HT1080 (cell line): ENCODE measurements around the gene B3GALNT2. TPM values are rescaled to one million over a fixed set of nuclear protein-coding genes. Genes with fewer than 3 reads are reported as not detected.

Experiments
- DNase-seq: peaks from one replicate; pipeline ENCODE4 v3.0.0-alpha.2; 2015; ENCODE audit warnings: low read depth
- total RNA-seq: library from RNA; depleted of rRNA; stranded (reverse); fragments of >200 nt; shearing (Covaris generic); gene quantifications from 2 replicates; pipeline ENCODE4 v1.2.3, GENCODE V29; 2014

Gene B3GALNT2
- total RNA-seq, 1 experiment from 2014 or later, result 29.3 TPM

DNA sequence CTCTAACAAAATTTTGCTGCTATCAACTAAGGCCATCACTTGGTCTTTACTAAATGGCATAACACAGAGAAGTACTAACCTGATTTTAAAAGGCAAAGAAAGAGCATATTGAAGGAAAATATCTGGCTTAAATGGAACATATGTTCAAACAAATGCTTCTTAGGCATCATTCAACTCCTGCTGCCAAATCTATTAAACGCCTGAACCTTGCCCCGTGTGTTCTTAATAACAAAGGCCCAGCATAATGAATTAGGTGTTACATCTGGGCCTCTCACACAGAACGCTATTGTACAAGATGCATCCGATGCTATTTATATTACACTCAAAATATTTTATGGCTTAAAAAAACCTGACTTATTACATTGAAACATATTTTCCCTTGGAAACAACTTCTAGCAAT is 48.4 kb downstream of the B3GALNT2 start:
- no peak for DNase-seq

DNA sequence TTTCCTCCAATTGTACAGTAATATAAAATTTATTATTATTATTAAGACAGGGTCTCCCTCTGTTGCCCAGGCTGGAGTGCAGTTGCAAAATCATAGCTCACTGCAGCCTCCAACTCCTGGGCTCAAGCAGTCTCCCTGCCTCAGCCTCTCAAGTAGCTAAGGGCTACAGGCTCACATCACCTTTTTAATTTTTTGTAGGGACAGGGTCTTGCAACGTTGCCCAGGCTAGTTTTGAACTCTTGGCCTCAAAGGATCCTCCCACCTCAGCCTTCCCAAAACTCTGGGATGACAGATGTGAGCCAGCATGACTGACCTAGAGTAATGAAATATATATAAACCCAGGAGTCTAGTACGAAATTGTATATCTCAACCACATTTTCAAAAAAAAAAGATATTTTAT is 49.2 kb downstream of the B3GALNT2 start:
- DNase-seq, result no peak

DNA sequence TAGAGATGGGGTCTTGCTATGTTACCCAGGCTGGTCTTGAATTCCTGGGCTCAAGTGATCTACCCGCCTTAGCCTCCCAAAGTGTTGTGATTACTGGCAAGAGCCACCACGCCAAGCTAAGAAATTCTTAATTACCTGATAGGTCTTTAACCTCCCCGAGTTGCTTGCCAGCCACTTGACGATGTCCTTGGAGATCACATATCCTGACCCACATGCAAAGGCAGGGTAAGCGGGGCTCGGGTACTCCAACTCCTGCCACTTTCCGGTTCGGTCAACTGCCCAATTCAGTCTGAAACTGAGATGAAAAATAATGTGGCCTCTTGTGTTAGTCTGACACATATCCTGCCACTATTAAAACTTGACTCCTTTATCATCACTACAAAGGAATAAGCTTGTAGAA is 50.2 kb downstream of the B3GALNT2 start:
- no peak for DNase-seq

- no peak for DNase-seq
These were observed 53.3 kb downstream of the B3GALNT2 start for GRCh38 chr1:235450886-235451483.

DNA sequence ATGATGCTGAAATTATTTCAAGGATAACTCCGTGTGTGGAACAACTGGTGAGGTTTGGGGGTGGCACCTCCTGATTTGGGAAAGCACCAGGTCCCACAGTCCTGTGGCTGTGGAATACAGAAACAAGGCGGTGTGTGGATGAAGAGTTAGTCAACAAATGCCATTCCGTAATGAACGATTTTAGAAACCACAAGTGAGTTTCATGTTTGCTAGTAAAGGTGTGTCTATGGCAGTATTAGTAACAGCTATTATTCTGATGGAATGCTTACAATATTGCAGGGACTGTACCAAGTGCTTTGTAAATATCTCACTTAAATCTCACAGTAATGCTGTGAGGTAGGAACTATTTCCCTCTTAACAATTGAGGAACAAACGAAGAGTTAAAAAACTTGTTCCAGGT is 53.8 kb downstream of the B3GALNT2 start:
- DNase-seq, result no peak

DNA sequence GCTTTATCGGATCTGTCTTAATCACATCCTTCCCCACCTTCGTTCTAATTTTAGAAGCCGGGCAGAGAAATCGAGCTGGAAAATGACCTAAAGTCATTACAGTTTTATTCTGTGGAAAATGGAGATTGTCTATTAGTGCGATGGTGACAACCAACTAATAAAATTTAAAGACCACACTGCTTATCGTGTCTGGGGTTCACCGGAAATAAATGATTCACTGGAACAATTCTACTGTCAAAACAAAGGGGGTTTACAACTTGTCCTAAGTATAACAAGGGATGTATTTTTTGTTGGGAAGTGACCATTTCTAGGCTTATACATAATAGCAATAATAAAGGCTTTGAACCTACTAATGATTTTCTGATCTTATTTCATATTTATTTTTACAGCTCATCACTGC is 55.6 kb downstream of the B3GALNT2 start:
- DNase-seq, result no peak

DNA sequence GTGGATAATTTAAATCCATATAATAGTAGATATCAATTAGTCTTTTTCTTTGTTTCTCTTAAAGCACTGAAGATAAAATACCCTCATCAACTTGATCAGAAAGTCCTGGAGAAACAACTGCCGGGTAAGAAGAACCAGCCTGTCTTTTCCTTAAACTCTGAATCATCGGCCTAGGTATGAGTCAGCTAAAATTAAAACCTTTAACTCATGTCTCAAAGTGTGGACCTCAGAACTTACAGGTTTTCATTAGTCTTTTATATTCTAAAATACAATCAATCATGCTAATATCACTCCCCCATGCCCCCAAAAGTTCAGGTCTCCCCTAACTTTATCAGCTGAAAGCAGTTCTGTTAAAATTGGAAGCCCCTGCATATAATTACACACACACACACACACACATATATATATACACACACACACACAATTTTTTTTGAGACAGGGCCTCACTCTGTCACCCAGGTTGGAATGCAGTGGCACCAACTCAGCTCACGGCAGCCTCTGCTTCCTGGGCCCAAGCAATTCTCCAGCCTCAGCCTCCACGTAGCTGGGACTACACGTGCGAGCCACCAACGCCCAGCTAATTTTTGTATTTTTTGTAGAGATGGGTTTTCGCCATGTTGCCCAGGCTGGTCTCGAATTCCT is 61.3 kb downstream of the B3GALNT2 start:
- peak; percentile 77 for DNase-seq

DNA sequence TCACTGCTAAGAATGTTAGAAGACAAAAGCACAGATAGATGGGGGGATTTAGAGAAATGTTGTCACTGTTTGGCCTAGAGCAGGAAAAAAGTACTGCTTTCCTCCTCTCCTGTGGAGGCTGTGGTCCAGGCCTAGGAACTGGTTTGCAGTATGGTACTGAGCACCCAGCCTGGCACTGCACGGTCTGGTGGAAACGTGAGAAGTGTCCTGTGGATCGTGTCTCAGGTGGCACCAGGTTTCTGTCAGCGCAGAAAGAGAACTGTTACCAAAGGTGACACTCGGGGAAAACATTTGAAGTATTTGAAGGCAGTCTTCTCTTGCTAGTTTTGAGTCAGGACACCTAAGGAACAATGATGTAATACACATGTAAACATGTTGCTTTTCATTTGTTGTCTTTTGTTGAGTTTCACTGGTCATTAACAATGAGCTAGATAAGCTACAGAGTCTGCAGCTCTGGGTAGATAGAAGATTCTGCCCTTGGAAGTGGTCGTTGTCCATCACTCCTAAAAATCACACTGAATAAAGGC is 63.0 kb downstream of the B3GALNT2 start:
- DNase-seq, result no peak

GRCh38 chr1:235434001-235434400 is 70.3 kb downstream of the B3GALNT2 start:
- no peak for DNase-seq

- no peak for DNase-seq
These were observed 73.3 kb downstream of the B3GALNT2 start for GRCh38 chr1:235430991-235431390.

- no peak for DNase-seq
These were observed 75.1 kb downstream of the B3GALNT2 start for GRCh38 chr1:235429143-235429542.

DNA sequence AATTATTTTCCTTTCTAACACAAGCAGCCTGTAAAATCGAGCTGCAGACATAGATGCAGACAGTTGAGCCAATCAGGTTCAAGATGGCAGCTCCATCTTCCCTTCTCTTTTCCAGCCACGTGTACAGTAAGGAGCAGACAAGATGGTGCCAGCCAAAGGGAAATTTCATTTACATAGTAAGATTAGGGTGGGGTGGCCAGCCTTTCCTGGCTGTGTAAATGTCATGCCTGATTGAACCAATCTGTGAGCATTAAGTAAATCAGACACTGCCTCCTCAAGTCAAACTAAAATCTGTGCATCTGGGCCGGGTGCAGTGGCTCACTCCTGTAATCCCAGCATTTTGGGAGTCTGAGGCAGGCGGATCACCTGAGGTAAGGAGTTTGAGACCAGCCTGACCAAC is 76.8 kb downstream of the B3GALNT2 start:
- DNase-seq, result no peak

GRCh38 chr1:235426680-235427079 is 77.6 kb downstream of the B3GALNT2 start:
- no peak for DNase-seq

DNA sequence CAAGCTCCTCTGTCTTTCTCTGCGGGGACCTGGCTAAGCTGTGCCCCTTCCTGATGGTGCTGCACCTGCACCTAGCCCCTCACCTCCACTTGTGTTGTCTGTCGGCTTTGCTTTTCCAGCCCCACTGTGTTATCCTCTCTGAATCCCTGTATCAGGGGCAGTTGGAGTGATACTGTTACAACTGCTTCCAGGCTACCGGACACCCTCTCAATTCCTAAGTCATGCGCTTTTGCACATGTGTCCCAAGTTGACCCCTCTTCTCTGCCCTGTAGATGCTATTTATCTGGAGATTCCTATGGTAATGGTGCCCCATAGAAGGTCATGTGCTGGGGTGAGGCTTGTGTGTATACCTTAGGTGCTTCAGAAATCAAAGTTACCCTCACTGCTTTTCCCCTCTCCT is 78.1 kb downstream of the B3GALNT2 start:
- DNase-seq, result no peak

- no peak for DNase-seq
These were observed 78.9 kb downstream of the B3GALNT2 start for GRCh38 chr1:235425357-235425756.

DNA sequence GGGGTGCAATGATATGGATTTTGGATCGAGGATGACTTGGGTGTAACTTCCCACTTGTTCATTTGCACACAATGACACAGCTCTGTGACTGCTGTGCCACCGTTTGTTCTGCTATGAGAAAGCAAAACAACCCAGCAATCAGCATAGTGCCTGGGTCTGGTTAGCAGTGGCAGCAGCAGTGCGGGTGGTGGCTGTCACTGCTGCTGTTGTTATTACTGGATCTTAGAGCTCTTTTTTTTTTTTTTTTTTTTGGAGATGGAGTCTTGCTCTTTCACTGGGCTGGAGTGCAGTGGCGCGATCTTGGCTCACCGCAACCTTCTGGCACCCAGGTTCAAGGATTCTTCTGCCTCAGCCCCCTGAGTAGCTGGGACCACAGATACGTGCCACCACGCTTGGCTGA is 80.2 kb downstream of the B3GALNT2 start:
- no peak for DNase-seq

DNA sequence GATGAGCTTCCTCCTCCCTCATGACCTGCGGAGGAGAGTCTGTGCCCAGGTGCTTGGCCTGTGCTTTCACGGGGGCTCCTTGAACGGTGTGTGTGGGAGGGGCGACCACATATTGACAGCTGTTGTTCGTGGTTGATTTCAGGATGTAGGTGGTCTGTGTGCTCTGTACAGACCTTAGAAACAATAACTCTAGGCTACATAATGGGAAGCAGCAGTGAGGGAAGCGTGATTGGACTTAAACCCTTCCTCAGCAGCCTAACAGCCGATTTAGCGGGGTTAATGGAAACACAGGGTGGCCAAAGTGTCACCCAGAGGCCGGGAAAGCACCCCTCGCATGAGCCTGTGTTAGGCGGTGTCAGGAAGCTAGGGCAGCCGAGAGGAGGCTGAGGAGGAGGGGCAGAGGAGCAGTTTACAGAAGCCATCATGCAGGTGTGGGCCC is 81.0 kb downstream of the B3GALNT2 start:
- DNase-seq, result no peak

DNA sequence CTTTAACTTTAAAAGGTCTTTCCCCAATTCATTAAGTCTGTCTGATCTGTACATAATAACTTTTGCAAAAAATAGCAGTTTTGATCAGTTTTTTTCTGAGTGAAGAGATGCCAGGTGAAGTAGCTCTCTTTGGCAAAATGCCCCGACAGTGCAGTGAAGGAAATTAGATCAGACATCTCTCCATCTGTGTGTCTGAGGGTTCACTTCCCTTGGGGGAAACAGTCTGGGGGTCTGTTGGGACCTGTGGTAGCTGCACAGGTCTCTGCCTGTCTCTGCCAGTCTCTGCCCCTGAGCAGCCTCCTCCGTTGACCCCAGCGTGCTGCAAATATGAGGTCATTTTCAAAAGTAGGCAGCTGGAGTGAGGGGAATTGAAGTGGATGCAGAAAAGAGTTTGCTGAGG is 82.5 kb downstream of the B3GALNT2 start:
- DNase-seq, result no peak

- DNase-seq, result peak; percentile 73
These were observed 87.1 kb downstream of the B3GALNT2 start for GRCh38 chr1:235417086-235417697.

DNA sequence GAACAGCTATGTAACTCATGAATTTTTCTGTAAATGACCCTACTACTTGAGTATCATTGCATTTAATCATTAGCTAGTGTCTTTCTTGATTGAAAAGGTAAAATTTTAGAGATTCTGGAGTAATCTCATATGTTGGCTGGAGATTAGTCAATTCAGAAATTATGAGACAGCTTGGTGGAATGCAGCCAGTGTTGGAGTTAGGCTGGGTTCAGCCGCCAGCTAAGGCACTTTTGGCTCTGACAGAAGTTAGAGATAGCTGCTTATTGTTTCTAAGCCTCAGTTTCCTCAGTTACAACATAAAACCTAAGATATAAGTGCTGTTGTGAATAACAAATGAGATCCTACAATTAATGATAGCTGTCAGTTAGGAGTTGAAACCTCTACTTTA is 87.6 kb downstream of the B3GALNT2 start:
- no peak for DNase-seq

DNA sequence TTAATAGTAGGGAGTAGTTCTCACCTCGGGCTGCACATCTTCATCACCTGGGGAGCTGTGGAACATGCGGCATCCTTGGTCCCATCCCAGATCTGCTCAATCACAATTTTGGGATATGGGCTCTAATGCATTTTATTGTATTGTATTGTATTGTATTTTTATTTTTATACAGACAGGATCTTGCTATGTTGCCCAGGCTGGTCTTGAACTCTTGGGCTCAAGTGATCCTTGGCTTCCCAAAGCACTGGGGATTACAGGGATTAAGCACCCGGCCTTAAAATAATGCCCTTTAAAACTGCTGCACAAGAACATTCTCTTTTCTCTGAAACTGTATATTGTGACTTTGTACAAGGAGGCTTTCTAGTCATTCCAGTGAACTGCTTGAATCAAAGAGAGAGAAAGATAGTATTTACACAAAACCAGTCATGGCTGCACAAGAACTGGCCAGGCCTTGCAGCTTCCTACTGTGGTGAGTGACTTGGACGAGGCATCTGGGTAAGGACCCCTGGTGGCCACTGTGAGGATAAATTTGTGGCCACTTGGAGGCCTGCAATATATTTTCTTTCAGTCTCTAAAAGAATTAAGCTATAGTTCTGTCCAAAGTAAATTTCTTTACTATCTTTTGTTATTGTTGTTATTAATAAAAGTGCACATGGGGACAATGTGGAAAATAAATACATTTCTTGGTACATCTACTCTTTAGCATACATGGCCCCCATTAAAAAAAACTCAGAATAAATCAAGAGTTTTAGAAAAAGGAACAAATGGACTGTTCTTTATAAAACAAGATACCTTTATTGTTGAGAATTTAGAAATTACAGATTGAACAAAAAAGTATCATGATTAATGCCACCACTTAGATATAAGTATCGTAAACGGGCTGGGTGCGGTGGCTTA is 89.0 kb downstream of the B3GALNT2 start:
- DNase-seq, result peak; percentile 57
